Large intestine (tissue), 12 donors: ENCODE data around the gene CCDC170. TPM values are rescaled to one million over a fixed set of nuclear protein-coding genes. Genes with fewer than 3 reads are reported as not detected.
"Not testable (repeated sequence)": the region's sequence is repeated elsewhere in the genome, so short reads cannot be mapped to it uniquely, and the experiment has no call there.

ENCODE experiments used
- DNase-seq, 2 donors: peaks; one replicate each; pipeline versions ENCODE4 v3.0.0 to v3.0.0-alpha.2; 2013
- H3K27ac ChIP-seq: one replicate; pipeline ENCODE4 v1.5.1; 2013; ENCODE audit warnings: low read length
- H3K27me3 ChIP-seq: 2 replicates; pipeline ENCODE4 v1.6.1; 2013; ENCODE audit warnings: low read length; ENCODE audit not compliant: control insufficient read depth, insufficient read depth
- H3K36me3 ChIP-seq: 2 replicates; pipeline ENCODE4 v1.6.1; 2013; ENCODE audit warnings: low read length; ENCODE audit not compliant: control insufficient read depth, insufficient read depth
- H3K4me1 ChIP-seq: one replicate; pipeline ENCODE4 v1.6.1; 2013; ENCODE audit warnings: low read length; ENCODE audit not compliant: control insufficient read depth, insufficient read depth
- H3K4me3 ChIP-seq: one replicate; pipeline ENCODE4 v1.5.1; 2013; ENCODE audit warnings: low read length
- H3K9me3 ChIP-seq: one replicate; pipeline ENCODE4 v1.6.1; 2013; ENCODE audit warnings: mild to moderate bottlenecking, low read depth, low read length, moderate library complexity; ENCODE audit not compliant: control insufficient read depth
- WGBS: methylation state at CpG from one replicate; pipeline ENCODE4 v1.1.5; 2013; ENCODE audit warnings: low lambda C conversion rate; ENCODE audit not compliant: insufficient coverage; 5-methylcytosine and 5-hydroxymethylcytosine counted together
- long read RNA-seq, 11 donors: transcript quantifications; one replicate each; lab custom pipeline, GENCODE V29; 2026
- polyA plus RNA-seq: library from polyadenylated mRNA; unstranded; fragments of 120-200 nt; gene quantifications from one replicate; pipeline ENCODE4 v1.2.1, GENCODE V29; 2013

The CCDC170 gene
- polyA plus RNA-seq = 1.6 TPM
- long read RNA-seq, donor 1 = 0 reads
- long read RNA-seq, donor 2, full-length matches to known transcripts = 1 of 1 reads
- long read RNA-seq, donor 2, partial matches to known transcripts = 0 of 1 reads
- long read RNA-seq, donor 2, other reads (novel, unspliced or antisense) = 0 of 1 reads
- long read RNA-seq, donor 3 = 0 reads
- long read RNA-seq, donor 4 = 0 reads
- long read RNA-seq, donor 5 = 0 reads
- long read RNA-seq, donor 6, full-length matches to known transcripts = 1 of 1 reads
- long read RNA-seq, donor 6, partial matches to known transcripts = 0 of 1 reads
- long read RNA-seq, donor 6, other reads (novel, unspliced or antisense) = 0 of 1 reads
- long read RNA-seq, donor 7 = 0 reads
- long read RNA-seq, donor 8 = 0 reads
- long read RNA-seq, donor 9, partial matches to known transcripts = 0 of 2 reads
- long read RNA-seq, donor 9, other reads (novel, unspliced or antisense) = 0 of 2 reads
- long read RNA-seq, donor 10, full-length matches to known transcripts = 1 of 1 reads
- long read RNA-seq, donor 10, partial matches to known transcripts = 0 of 1 reads
- long read RNA-seq, donor 10, other reads (novel, unspliced or antisense) = 0 of 1 reads
- long read RNA-seq, donor 11 = 0 reads

- Histone ChIP-seq H3K4me1 (peaks cover 5% of the 10 kb centered on the region), H3K27me3 (peaks cover 38% of the 10 kb centered on the region), H3K9me3 (no peaks in the 10 kb centered on the region), H3K27ac (peak within 1 kb of the TSS; percentile 62), H3K36me3 (no peaks in the 10 kb centered on the region), H3K4me3 (peak within 1 kb of the TSS; percentile 56)
- peak in 1 of 2 donors; percentile 59 for DNase-seq
- WGBS = no CpG with 5 or more reads among the region's 58 CpGs
Measured at GRCh38 chr6:151493804-151494234, at the start of gene CCDC170. CCDC170 (plus strand) TSS chr6:151494017; CDS start chr6:151494129, 112 bp downstream.

GRCh38 chr6:151445482-151445881 lies 48.3 kb upstream of the CCDC170 start:
- 80% methylated on average over 1 of the region's 5 CpGs for WGBS
- no peak overlapping the region for H3K4me3 ChIP-seq

GRCh38 chr6:151447237-151447636 lies 46.6 kb upstream of the CCDC170 start:
- no CpG with 5 or more reads among the region's 4 CpGs for WGBS
- Histone ChIP-seq H3K4me1 (peaks cover 11% of the 10 kb centered on the region), H3K27me3 (no peaks in the 10 kb centered on the region), H3K27ac (no peak overlapping the region), H3K36me3 (peaks cover 4% of the 10 kb centered on the region), H3K4me3 (no peak overlapping the region), H3K9me3 (peaks cover 9% of the 10 kb centered on the region)
- no peak for DNase-seq

More at GRCh38 chr6:151445482-151445881, 48.3 kb upstream of the CCDC170 start:
- Histone ChIP-seq H3K4me1 (peaks cover 21% of the 10 kb centered on the region), H3K9me3 (peaks cover 9% of the 10 kb centered on the region), H3K27me3 (no peaks in the 10 kb centered on the region), H3K27ac (peak overlapping the region; percentile 13), H3K36me3 (peaks cover 4% of the 10 kb centered on the region)
- no peak for DNase-seq

- peaks cover 4% of the 10 kb centered on the region for H3K36me3 ChIP-seq
Measured at GRCh38 chr6:151448623-151449022, 45.2 kb upstream of the CCDC170 start.

GRCh38 chr6:151450928-151451327 lies 42.9 kb upstream of the CCDC170 start:
- Histone ChIP-seq H3K27ac (peak overlapping the region; percentile 83), H3K4me3 (peak overlapping the region; percentile 61)
- WGBS = no CpG with 5 or more reads among the region's 6 CpGs
- not testable (repeated sequence) for H3K27me3 ChIP-seq, DNase-seq, H3K4me1 ChIP-seq, H3K36me3 ChIP-seq, H3K9me3 ChIP-seq

More at GRCh38 chr6:151448623-151449022, 45.2 kb upstream of the CCDC170 start:
- H3K4me3 ChIP-seq = no peak overlapping the region
- H3K27me3 ChIP-seq = no peaks in the 10 kb centered on the region
- H3K4me1 ChIP-seq = peaks cover 8% of the 10 kb centered on the region
- no peak for DNase-seq
- H3K9me3 ChIP-seq = peaks cover 9% of the 10 kb centered on the region
- 100% methylated on average over 2 of the region's 12 CpGs for WGBS
- no peak overlapping the region for H3K27ac ChIP-seq

- WGBS = 0% methylated on average over 2 of the region's 22 CpGs
- peaks cover 4% of the 10 kb centered on the region for H3K4me1 ChIP-seq
Measured at GRCh38 chr6:151451417-151451949, 42.3 kb upstream of the CCDC170 start.

GRCh38 chr6:151451950-151452749 lies 41.7 kb upstream of the CCDC170 start, which contains the start of gene RMND1:
RMND1 (minus strand) TSS chr6:151452126; CDS start chr6:151445811, 6,315 bp downstream.
- WGBS = no CpG with 5 or more reads among the region's 74 CpGs
- Histone ChIP-seq H3K27ac (peak within 1 kb of the TSS; percentile 88), H3K27me3 (no peaks in the 10 kb centered on the region), H3K4me1 (peaks cover 5% of the 10 kb centered on the region), H3K36me3 (no peaks in the 10 kb centered on the region), H3K4me3 (peak within 1 kb of the TSS; percentile 65), H3K9me3 (peaks cover 9% of the 10 kb centered on the region)
- peak; percentile 100 for DNase-seq

More at GRCh38 chr6:151451417-151451949, 42.3 kb upstream of the CCDC170 start:
- no peaks in the 10 kb centered on the region for H3K36me3 ChIP-seq
- peaks cover 9% of the 10 kb centered on the region for H3K9me3 ChIP-seq
- H3K27me3 ChIP-seq = no peaks in the 10 kb centered on the region
- H3K4me3 ChIP-seq = peak overlapping the region; percentile 61
- no peak for DNase-seq
- H3K27ac ChIP-seq = peak overlapping the region; percentile 83

GRCh38 chr6:151452750-151453427 lies 40.9 kb upstream of the CCDC170 start:
- Histone ChIP-seq H3K27me3 (no peaks in the 10 kb centered on the region), H3K9me3 (peaks cover 9% of the 10 kb centered on the region), H3K4me1 (peaks cover 5% of the 10 kb centered on the region), H3K27ac (peak overlapping the region; percentile 88), H3K36me3 (peaks cover 3% of the 10 kb centered on the region), H3K4me3 (peak overlapping the region; percentile 65)
- peak in 1 of 2 donors; percentile 33 for DNase-seq
- 0% methylated on average over 2 of the region's 24 CpGs for WGBS

- H3K27ac ChIP-seq = peak overlapping the region; percentile 45
- peaks cover 15% of the 10 kb centered on the region for H3K36me3 ChIP-seq
- not testable (repeated sequence) for H3K27me3 ChIP-seq, H3K4me3 ChIP-seq, H3K4me1 ChIP-seq, DNase-seq, H3K9me3 ChIP-seq
- no CpG with 5 or more reads among the region's 10 CpGs for WGBS
Measured at GRCh38 chr6:151455751-151456398, 37.9 kb upstream of the CCDC170 start.
